ENCODE data around the gene GTPBP4.

- no peak for TF ChIP-seq CTCF (conservative IDR thresholded peaks at IDR 0.05 in 1 of 2, IDR thresholded peaks at IDR 0.05 in 1 of 2; ENCODE audit: low read depth in 1 of 2, low read length in 2 of 2)
- TF ChIP-seq EZH2 (IDR thresholded peaks at IDR 0.05; ENCODE audit: low read length, missing control alignments), result no peak
Measured at GRCh38 chr10:978826-979421, 9.3 kb upstream of the GTPBP4 start.
